Activated naive CD4-positive, alpha-beta T cell treated with anti-CD3 and anti-CD28 coated beads, Interleukin-2, amount 50 U/mL, for 72 hours (primary cell): ENCODE data around the gene MYDGF. TPM values are rescaled to one million over a fixed set of nuclear protein-coding genes. Genes with fewer than 3 reads are reported as not detected.

Experiments used
- total RNA-seq, 2 donors: library from RNA; stranded (reverse); gene quantifications; one replicate each; pipeline ENCODE4 v1.2.3, GENCODE V29; 2022

Gene MYDGF
- total RNA-seq, 2 donors from 2014 or later, result 40.2 to 48.5 TPM

Other genes with a start within 250 kb of the MYDGF start
- 10 to 100 TPM; 31.1 to 42.4 TPM for gene UBXN6, start 212.5 kb downstream of the MYDGF start, total RNA-seq
- gene HDGFL2, start 198.0 kb downstream of the MYDGF start, total RNA-seq, result 10 to 100 TPM; 49.2 to 64.7 TPM
- under 1 TPM in 1 of 2 donors, not detected in 1; 0.08 TPM for gene PLIN4, start 151.9 kb downstream of the MYDGF start, total RNA-seq
- under 1 TPM in 1 of 2 donors, not detected in 1; 0.41 TPM for gene PLIN5, start 135.1 kb downstream of the MYDGF start, total RNA-seq
- gene LRG1, start 130.3 kb downstream of the MYDGF start, total RNA-seq, result 1 to 10 TPM in 1 of 2 donors, under 1 TPM in 1; 0.23 to 3.0 TPM
- not detected for gene SEMA6B, start 110.7 kb downstream of the MYDGF start, total RNA-seq
- 10 to 100 TPM; 25.9 to 31.3 TPM for gene TNFAIP8L1, start 30.8 kb downstream of the MYDGF start, total RNA-seq
- 10 to 100 TPM; 55.2 to 59.0 TPM for gene DPP9, start 53.5 kb upstream of the MYDGF start, total RNA-seq
- 10 to 100 TPM in 1 of 2 donors, 1 to 10 TPM in 1; 9.3 to 11.4 TPM for gene FEM1A, start 121.4 kb upstream of the MYDGF start, total RNA-seq
- gene TICAM1, start 161.4 kb upstream of the MYDGF start, total RNA-seq, result 10 to 100 TPM; 18.8 to 27.5 TPM
- gene PLIN3, start 197.3 kb upstream of the MYDGF start, total RNA-seq, result 10 to 100 TPM; 47.5 TPM
- under 1 TPM in 1 of 2 donors, not detected in 1; 0.39 TPM for gene ARRDC5, start 232.6 kb upstream of the MYDGF start, total RNA-seq
- 100 to 1,000 TPM in 1 of 2 donors, 10 to 100 TPM in 1; 79.5 to 157 TPM for gene UHRF1, start 239.2 kb upstream of the MYDGF start, total RNA-seq